Keratinocyte (primary cell): ENCODE results near the gene MSI2.

ENCODE experiments used
- EZH2 ChIP-seq: IDR thresholded peaks from one replicate; pipeline ENCODE4 v1.6.1; 2012; ENCODE audit warnings: inconsistent platforms, mild to moderate bottlenecking, low read length, moderate library complexity
- TF ChIP-seq, protein P1 (sequence below), 3 experiments: IDR thresholded peaks in 1 of 3; conservative IDR thresholded peaks in 1 of 3; optimal IDR thresholded peaks in 1 of 3; 2 replicates in 2 of 3; 3 replicates in 1 of 3; pipeline versions ENCODE3 to v1.5.1; 2011; ENCODE audit warnings: low read length in 3 of 3, mild to moderate bottlenecking in 3 of 3, moderate library complexity in 2 of 3, control low read depth in 1 of 3, inconsistent platforms in 1 of 3; ENCODE audit not compliant: insufficient read depth in 2 of 3; ENCODE audit errors: extremely low read depth in 1 of 3

GRCh38 chr17:57305144-57305728, 48.9 kb downstream of the MSI2 start:
- TF ChIP-seq EZH2, result no peak
- TF ChIP-seq, protein P1, sequence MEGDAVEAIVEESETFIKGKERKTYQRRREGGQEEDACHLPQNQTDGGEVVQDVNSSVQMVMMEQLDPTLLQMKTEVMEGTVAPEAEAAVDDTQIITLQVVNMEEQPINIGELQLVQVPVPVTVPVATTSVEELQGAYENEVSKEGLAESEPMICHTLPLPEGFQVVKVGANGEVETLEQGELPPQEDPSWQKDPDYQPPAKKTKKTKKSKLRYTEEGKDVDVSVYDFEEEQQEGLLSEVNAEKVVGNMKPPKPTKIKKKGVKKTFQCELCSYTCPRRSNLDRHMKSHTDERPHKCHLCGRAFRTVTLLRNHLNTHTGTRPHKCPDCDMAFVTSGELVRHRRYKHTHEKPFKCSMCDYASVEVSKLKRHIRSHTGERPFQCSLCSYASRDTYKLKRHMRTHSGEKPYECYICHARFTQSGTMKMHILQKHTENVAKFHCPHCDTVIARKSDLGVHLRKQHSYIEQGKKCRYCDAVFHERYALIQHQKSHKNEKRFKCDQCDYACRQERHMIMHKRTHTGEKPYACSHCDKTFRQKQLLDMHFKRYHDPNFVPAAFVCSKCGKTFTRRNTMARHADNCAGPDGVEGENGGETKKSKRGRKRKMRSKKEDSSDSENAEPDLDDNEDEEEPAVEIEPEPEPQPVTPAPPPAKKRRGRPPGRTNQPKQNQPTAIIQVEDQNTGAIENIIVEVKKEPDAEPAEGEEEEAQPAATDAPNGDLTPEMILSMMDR (optimal IDR thresholded peaks at IDR 0.05 in 1 of 3, IDR thresholded peaks at IDR 0.05 in 1 of 3, conservative IDR thresholded peaks at IDR 0.05 in 1 of 3; ENCODE audit: extremely low read depth in 1 of 3, insufficient read depth in 2 of 3, low read length in 3 of 3), result no peak
